Measurements from ENCODE around the gene USP24.
"Not testable (repeated sequence)": the region's sequence is repeated elsewhere in the genome, so short reads cannot be mapped to it uniquely, and the experiment has no call there.

USP24 gene

GRCh38 chr1:55230659-55231058 is 15.5 kb upstream of the USP24 start:
- Histone ChIP-seq H3K27ac (no peak overlapping the region), H3K4me1 (ENCODE audit: control insufficient read depth in 1 of 2, insufficient read depth in 1 of 2, low read depth in 1 of 2, low read length in 1 of 2) (no peaks in the 10 kb centered on the region), H3K36me3 (no peaks in the 10 kb centered on the region), H3K27me3 (no peaks in the 10 kb centered on the region), H3K9me3 (no peaks in the 10 kb centered on the region), H3K4me3 (ENCODE audit: low read depth in 1 of 2, low read length in 1 of 2) (no peak overlapping the region)
- no peak for TF ChIP-seq CTCF (IDR thresholded peaks at IDR 0.05)

- not testable (repeated sequence) for H3K36me3 ChIP-seq; H3K4me1 ChIP-seq (ENCODE audit: control insufficient read depth in 1 of 2, insufficient read depth in 1 of 2, low read depth in 1 of 2, low read length in 1 of 2); H3K9me3 ChIP-seq; H3K4me3 ChIP-seq (ENCODE audit: low read depth in 1 of 2, low read length in 1 of 2); H3K27ac ChIP-seq; H3K27me3 ChIP-seq
These were observed 14.6 kb upstream of the USP24 start for GRCh38 chr1:55229726-55230125.

GRCh38 chr1:55225228-55225627 is 10.1 kb upstream of the USP24 start:
- Histone ChIP-seq H3K27me3 (no peaks in the 10 kb centered on the region), H3K27ac (no peak overlapping the region), H3K4me3 (ENCODE audit: low read depth in 1 of 2, low read length in 1 of 2) (no peak overlapping the region), H3K36me3 (no peaks in the 10 kb centered on the region), H3K4me1 (ENCODE audit: control insufficient read depth in 1 of 2, insufficient read depth in 1 of 2, low read depth in 1 of 2, low read length in 1 of 2) (no peaks in the 10 kb centered on the region), H3K9me3 (no peaks in the 10 kb centered on the region)
- TF ChIP-seq CTCF (IDR thresholded peaks at IDR 0.05), result no peak

GRCh38 chr1:55224729-55225128 is 9.6 kb upstream of the USP24 start:
- no peak for TF ChIP-seq CTCF (IDR thresholded peaks at IDR 0.05)

GRCh38 chr1:55222152-55222551 is 7.0 kb upstream of the USP24 start:
- TF ChIP-seq CTCF (IDR thresholded peaks at IDR 0.05), result no peak
- H3K27ac ChIP-seq, result no peak overlapping the region
- H3K4me1 ChIP-seq (ENCODE audit: control insufficient read depth in 1 of 2, insufficient read depth in 1 of 2, low read depth in 1 of 2, low read length in 1 of 2), result peaks cover 9 to 10% of the 10 kb centered on the region in 2 experiments

More at GRCh38 chr1:55224729-55225128, 9.6 kb upstream of the USP24 start:
- Histone ChIP-seq H3K4me3 (ENCODE audit: low read depth in 1 of 2, low read length in 1 of 2) (no peak overlapping the region), H3K27ac (no peak overlapping the region), H3K27me3 (no peaks in the 10 kb centered on the region), H3K9me3 (no peaks in the 10 kb centered on the region), H3K36me3 (no peaks in the 10 kb centered on the region), H3K4me1 (ENCODE audit: control insufficient read depth in 1 of 2, insufficient read depth in 1 of 2, low read depth in 1 of 2, low read length in 1 of 2) (no peaks in the 10 kb centered on the region)

GRCh38 chr1:55217226-55217986 is 2.2 kb upstream of the USP24 start:
- no peak for TF ChIP-seq CTCF (IDR thresholded peaks at IDR 0.05)

More at GRCh38 chr1:55222152-55222551, 7.0 kb upstream of the USP24 start:
- no peaks in the 10 kb centered on the region for H3K27me3 ChIP-seq
- no peaks in the 10 kb centered on the region for H3K9me3 ChIP-seq
- no peak overlapping the region for H3K4me3 ChIP-seq (ENCODE audit: low read depth in 1 of 2, low read length in 1 of 2)
- H3K36me3 ChIP-seq, result no peaks in the 10 kb centered on the region

More at GRCh38 chr1:55217226-55217986, 2.2 kb upstream of the USP24 start:
- Histone ChIP-seq H3K9me3 (no peaks in the 10 kb centered on the region), H3K4me3 (ENCODE audit: low read depth in 1 of 2, low read length in 1 of 2) (peak overlapping the region; percentile 28 to 33), H3K36me3 (no peaks in the 10 kb centered on the region), H3K4me1 (ENCODE audit: control insufficient read depth in 1 of 2, insufficient read depth in 1 of 2, low read depth in 1 of 2, low read length in 1 of 2) (peaks cover 46 to 47% of the 10 kb centered on the region in 2 experiments), H3K27me3 (no peaks in the 10 kb centered on the region), H3K27ac (peak overlapping the region; percentile 90)
